GM19467 (cell line): ENCODE measurements around the gene RAD9B.

ENCODE experiments used
- ATAC-seq: cut with Tn5 transposase; IDR thresholded peaks from one replicate; pipeline ENCODE4 v1.9.1; 2021; ENCODE audit warnings: mild to moderate bottlenecking, moderate library complexity; ENCODE audit not compliant: unreplicated experiment

RAD9B gene

DNA sequence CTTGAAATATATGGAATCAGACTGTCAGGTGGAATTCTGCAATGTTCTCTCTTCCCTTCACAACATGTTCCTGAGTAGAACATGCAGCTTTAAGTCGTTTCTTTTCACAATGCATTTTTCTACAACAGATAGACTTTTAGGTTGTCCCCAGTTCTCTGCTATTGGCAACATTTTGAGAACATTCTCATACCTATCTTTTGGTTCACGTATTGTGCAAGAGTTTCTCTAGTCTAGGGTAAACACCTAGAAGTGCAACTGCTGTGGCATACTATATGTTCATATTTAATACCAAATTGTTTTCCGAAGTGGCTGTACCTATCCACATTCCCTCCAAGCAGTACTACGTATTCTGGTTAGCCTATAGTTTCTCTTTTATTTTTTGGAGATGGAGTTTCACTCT, 48.9 kb downstream of the RAD9B start:
- ATAC-seq: no peak
